Glomerular visceral epithelial cell (primary cell): Measurements from ENCODE around the gene CASP8.
"Not testable (repeated sequence)": the region's sequence is repeated elsewhere in the genome, so short reads cannot be mapped to it uniquely, and the experiment has no call there.

ENCODE experiments used
- DNase-seq: peaks from one replicate; pipeline ENCODE4 v3.0.0-alpha.2; 2016; ENCODE audit errors: extremely low spot score

CASP8 gene

GRCh38 chr2:201270293-201271001 is 10.1 kb downstream of the CASP8 start:
- DNase-seq: no peak

- no peak for DNase-seq
Observed at GRCh38 chr2:201271917-201272316, 11.6 kb downstream of the CASP8 start.

GRCh38 chr2:201273330-201273983 is 13.1 kb downstream of the CASP8 start:
- no peak for DNase-seq

GRCh38 chr2:201275069-201275468 is 14.7 kb downstream of the CASP8 start:
- no peak for DNase-seq

GRCh38 chr2:201275990-201276389 is 15.7 kb downstream of the CASP8 start:
- DNase-seq: no peak

- no peak for DNase-seq
Observed at GRCh38 chr2:201276511-201276910, 16.2 kb downstream of the CASP8 start.

- no peak for DNase-seq
Observed at GRCh38 chr2:201279079-201279478, 18.7 kb downstream of the CASP8 start.

GRCh38 chr2:201280191-201281040 is 20.1 kb downstream of the CASP8 start:
- no peak for DNase-seq

- DNase-seq: no peak
Observed at GRCh38 chr2:201285499-201285898, 25.2 kb downstream of the CASP8 start.

- not testable (repeated sequence) for DNase-seq
Observed at GRCh38 chr2:201290457-201291148, 30.3 kb downstream of the CASP8 start.

GRCh38 chr2:201298462-201299052 is 38.2 kb downstream of the CASP8 start:
- DNase-seq: no peak

GRCh38 chr2:201299929-201300328 is 39.6 kb downstream of the CASP8 start:
- not testable (repeated sequence) for DNase-seq

GRCh38 chr2:201307876-201308275 is 47.5 kb downstream of the CASP8 start:
- DNase-seq: no peak

- DNase-seq: no peak
Observed at GRCh38 chr2:201308914-201309313, 48.6 kb downstream of the CASP8 start.

- DNase-seq: no peak
Observed at GRCh38 chr2:201313362-201313761, 53.0 kb downstream of the CASP8 start.

- DNase-seq: no peak
Observed at GRCh38 chr2:201319511-201319910, 59.2 kb downstream of the CASP8 start.

GRCh38 chr2:201320257-201320656 is 59.9 kb downstream of the CASP8 start:
- no peak for DNase-seq

GRCh38 chr2:201320701-201321100 is 60.4 kb downstream of the CASP8 start:
- DNase-seq: no peak

GRCh38 chr2:201322772-201323171 is 62.4 kb downstream of the CASP8 start:
- no peak for DNase-seq

- no peak for DNase-seq
Observed at GRCh38 chr2:201327678-201328077, 67.3 kb downstream of the CASP8 start.

- DNase-seq: no peak
Observed at GRCh38 chr2:201329409-201329808, 69.1 kb downstream of the CASP8 start.
